Measurements from ENCODE around the gene ZNF518B.
A peak's percentile ranks its signal among the peaks of the same experiment; 100 is the strongest.
"Not testable (repeated sequence)": the region's sequence is repeated elsewhere in the genome, so short reads cannot be mapped to it uniquely, and the experiment has no call there.

ZNF518B gene

GRCh38 chr4:10456595-10457254, 501 bp downstream of the ZNF518B start:
- TF ChIP-seq TAF1 (IDR thresholded peaks at IDR 0.05; ENCODE audit: borderline replicate concordance, low read depth, low read length): no peak
- no peak for TF ChIP-seq POLR2AphosphoS5 (IDR thresholded peaks at IDR 0.05; ENCODE audit: low read depth, low read length)
- TF ChIP-seq POLR2A (IDR thresholded peaks at IDR 0.05; ENCODE audit: low read depth, low read length): no peak
- FAIRE-seq (peak; percentile 83), DNase-seq (ENCODE audit: insufficient read length) (peak; percentile 49)

DNA sequence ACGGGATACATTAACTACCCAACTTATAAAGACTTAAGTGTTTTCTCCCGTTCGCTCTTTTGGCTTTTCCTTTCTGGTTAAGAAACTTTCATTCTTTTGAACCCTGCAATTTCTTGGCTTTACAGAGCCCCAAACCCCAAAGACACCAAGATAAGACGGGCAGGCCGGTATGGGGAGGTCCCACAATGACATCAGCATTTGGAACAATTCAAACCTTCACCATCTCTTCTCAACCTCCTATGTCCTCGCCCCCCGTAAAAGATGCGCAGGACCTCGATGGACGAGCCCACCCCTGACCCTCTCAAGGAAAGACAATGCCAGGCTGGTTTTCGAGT, 999 bp downstream of the ZNF518B start:
- FAIRE-seq: no peak
- DNase-seq (ENCODE audit: insufficient read length): no peak
- no peak for TF ChIP-seq POLR2AphosphoS5 (IDR thresholded peaks at IDR 0.05; ENCODE audit: low read depth, low read length)
- TF ChIP-seq POLR2A (IDR thresholded peaks at IDR 0.05; ENCODE audit: low read depth, low read length): no peak
- TF ChIP-seq TAF1 (IDR thresholded peaks at IDR 0.05; ENCODE audit: borderline replicate concordance, low read depth, low read length): no peak

- DNase-seq (ENCODE audit: insufficient read length) (no peak), FAIRE-seq (no peak)
- no peak for TF ChIP-seq POLR2A (IDR thresholded peaks at IDR 0.05; ENCODE audit: low read depth, low read length)
- TF ChIP-seq TAF1 (IDR thresholded peaks at IDR 0.05; ENCODE audit: borderline replicate concordance, low read depth, low read length): no peak
- no peak for TF ChIP-seq POLR2AphosphoS5 (IDR thresholded peaks at IDR 0.05; ENCODE audit: low read depth, low read length)
These were observed 2.1 kb downstream of the ZNF518B start for GRCh38 chr4:10455133-10455532.

GRCh38 chr4:10454726-10455125, 2.5 kb downstream of the ZNF518B start:
- DNase-seq (ENCODE audit: insufficient read length): no peak
- FAIRE-seq: no peak
- TF ChIP-seq POLR2AphosphoS5 (IDR thresholded peaks at IDR 0.05; ENCODE audit: low read depth, low read length): no peak
- TF ChIP-seq TAF1 (IDR thresholded peaks at IDR 0.05; ENCODE audit: borderline replicate concordance, low read depth, low read length): no peak
- no peak for TF ChIP-seq POLR2A (IDR thresholded peaks at IDR 0.05; ENCODE audit: low read depth, low read length)

GRCh38 chr4:10454121-10454520, 3.1 kb downstream of the ZNF518B start:
- DNase-seq (ENCODE audit: insufficient read length): no peak
- no peak for TF ChIP-seq TAF1 (IDR thresholded peaks at IDR 0.05; ENCODE audit: borderline replicate concordance, low read depth, low read length)
- no peak for TF ChIP-seq POLR2AphosphoS5 (IDR thresholded peaks at IDR 0.05; ENCODE audit: low read depth, low read length)
- TF ChIP-seq POLR2A (IDR thresholded peaks at IDR 0.05; ENCODE audit: low read depth, low read length): no peak
- no peak for FAIRE-seq

- DNase-seq (ENCODE audit: insufficient read length) (no peak), FAIRE-seq (no peak)
- TF ChIP-seq TAF1 (IDR thresholded peaks at IDR 0.05; ENCODE audit: borderline replicate concordance, low read depth, low read length) (no peak), POLR2AphosphoS5 (IDR thresholded peaks at IDR 0.05; ENCODE audit: low read depth, low read length) (no peak), POLR2A (IDR thresholded peaks at IDR 0.05; ENCODE audit: low read depth, low read length) (no peak)
These were observed 8.2 kb downstream of the ZNF518B start for GRCh38 chr4:10448991-10449390.

DNA sequence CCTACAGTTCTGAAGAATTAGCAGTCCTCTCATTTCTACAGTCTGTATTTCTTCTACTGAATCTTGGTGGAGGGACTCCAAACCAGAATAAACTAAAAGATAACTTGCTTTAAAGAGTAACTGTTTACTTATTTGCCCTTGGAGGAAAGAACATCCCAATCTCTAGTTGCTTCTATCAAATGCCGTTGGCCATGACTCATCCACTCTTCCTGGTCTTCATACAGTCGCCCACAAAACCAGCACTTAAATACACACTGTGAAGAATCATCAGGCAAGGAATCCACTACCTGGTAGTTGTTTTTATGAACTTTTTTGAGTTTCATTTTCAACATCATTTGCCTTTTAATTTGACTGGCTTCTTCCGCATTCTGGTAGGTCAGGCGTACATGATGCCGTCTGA, 14.2 kb downstream of the ZNF518B start:
- no peak for DNase-seq (ENCODE audit: insufficient read length)
- no peak for FAIRE-seq
- TF ChIP-seq POLR2A (IDR thresholded peaks at IDR 0.05; ENCODE audit: low read depth, low read length) (no peak), POLR2AphosphoS5 (IDR thresholded peaks at IDR 0.05; ENCODE audit: low read depth, low read length) (no peak), TAF1 (IDR thresholded peaks at IDR 0.05; ENCODE audit: borderline replicate concordance, low read depth, low read length) (no peak)

- DNase-seq (ENCODE audit: insufficient read length) (no peak), FAIRE-seq (no peak)
- TF ChIP-seq POLR2A (IDR thresholded peaks at IDR 0.05; ENCODE audit: low read depth, low read length) (no peak), POLR2AphosphoS5 (IDR thresholded peaks at IDR 0.05; ENCODE audit: low read depth, low read length) (no peak), TAF1 (IDR thresholded peaks at IDR 0.05; ENCODE audit: borderline replicate concordance, low read depth, low read length) (no peak)
These were observed 15.7 kb downstream of the ZNF518B start for GRCh38 chr4:10441512-10441911.

DNA sequence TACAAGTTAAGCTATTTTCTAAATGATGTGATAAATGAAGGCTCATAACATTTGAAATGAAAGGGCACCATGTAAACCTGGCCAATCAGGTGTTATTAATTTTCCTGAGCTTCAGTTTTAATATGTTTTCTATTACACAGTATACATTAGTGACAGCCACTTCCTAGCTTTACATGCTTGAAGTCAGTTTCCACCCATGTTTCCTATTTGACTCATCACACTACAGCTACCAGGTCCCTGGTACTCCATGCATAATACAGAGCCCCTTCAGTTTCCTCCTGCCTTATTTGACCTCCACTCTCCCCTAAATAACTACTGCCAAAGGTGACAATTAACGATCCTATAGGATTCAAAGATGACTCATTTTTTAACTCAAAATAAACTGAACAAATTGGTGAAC, 18.3 kb downstream of the ZNF518B start:
- TF ChIP-seq POLR2A (IDR thresholded peaks at IDR 0.05; ENCODE audit: low read depth, low read length): no peak
- no peak for TF ChIP-seq TAF1 (IDR thresholded peaks at IDR 0.05; ENCODE audit: borderline replicate concordance, low read depth, low read length)
- TF ChIP-seq POLR2AphosphoS5 (IDR thresholded peaks at IDR 0.05; ENCODE audit: low read depth, low read length): no peak
- DNase-seq (ENCODE audit: insufficient read length) (no peak), FAIRE-seq (no peak)

DNA sequence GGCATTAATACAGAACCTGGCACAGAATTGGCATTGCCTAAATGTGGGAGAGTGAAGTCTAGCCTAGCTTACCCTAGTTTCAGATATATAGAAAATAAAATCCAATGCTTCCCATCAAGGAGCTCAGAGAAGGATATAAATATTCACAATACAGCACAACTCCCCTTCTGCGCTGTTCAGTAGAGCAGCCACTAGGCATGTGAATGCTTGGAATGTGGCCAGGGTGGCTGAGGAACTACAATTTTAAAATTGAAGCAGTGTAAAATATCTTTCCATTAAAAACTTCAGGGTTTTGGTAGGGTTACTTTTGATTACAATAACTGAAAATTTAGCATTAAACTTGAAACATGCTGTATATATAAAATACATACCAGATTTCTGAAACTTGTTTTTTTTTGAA, 19.5 kb downstream of the ZNF518B start:
- no peak for TF ChIP-seq POLR2A (IDR thresholded peaks at IDR 0.05; ENCODE audit: low read depth, low read length)
- TF ChIP-seq POLR2AphosphoS5 (IDR thresholded peaks at IDR 0.05; ENCODE audit: low read depth, low read length): no peak
- TF ChIP-seq TAF1 (IDR thresholded peaks at IDR 0.05; ENCODE audit: borderline replicate concordance, low read depth, low read length): no peak
- FAIRE-seq: no peak
- no peak for DNase-seq (ENCODE audit: insufficient read length)

- FAIRE-seq; DNase-seq (ENCODE audit: insufficient read length): not testable (repeated sequence)
These were observed 29.5 kb downstream of the ZNF518B start for GRCh38 chr4:10427680-10428079.

DNA sequence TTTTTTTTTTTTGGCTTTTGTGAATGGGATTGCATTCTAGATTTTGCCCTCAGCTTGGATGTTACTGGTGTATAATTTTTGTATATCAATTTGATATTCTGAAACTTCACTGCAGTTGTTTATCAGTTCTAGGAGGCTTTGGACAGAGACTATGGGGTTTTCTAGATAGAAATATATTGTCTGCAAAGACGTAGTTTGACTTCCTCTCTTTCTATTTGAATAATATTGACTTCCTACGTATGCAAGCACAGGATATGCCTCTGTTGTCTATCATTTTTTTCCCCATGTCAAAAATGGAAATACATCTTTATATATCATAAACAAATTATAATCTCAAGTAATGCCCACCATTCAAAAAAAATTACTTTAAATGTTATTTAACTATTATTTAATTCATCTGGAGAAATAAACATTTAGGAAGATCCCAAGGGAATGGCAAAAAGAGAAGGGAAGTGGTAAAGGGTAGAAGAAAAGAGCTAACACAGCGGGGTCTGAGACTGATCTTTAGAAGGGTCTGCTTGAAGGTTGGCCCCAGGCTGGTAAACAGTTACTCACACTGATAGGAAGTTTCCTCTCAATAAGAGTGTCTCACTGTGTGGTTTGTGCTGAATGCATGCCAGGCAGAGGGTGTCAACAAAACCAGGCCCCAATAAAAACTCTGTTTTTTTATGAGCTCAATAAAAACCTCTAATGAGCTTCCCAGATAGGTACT, 35.7 kb downstream of the ZNF518B start:
- FAIRE-seq (no peak), DNase-seq (ENCODE audit: insufficient read length) (no peak)
- no peak for TF ChIP-seq POLR2A (IDR thresholded peaks at IDR 0.05; ENCODE audit: low read depth, low read length)
- TF ChIP-seq TAF1 (IDR thresholded peaks at IDR 0.05; ENCODE audit: borderline replicate concordance, low read depth, low read length): no peak
- TF ChIP-seq POLR2AphosphoS5 (IDR thresholded peaks at IDR 0.05; ENCODE audit: low read depth, low read length): no peak
